SK-N-MC (cell line): ENCODE data around the gene ADIPOR2.

Source experiments
- EZH2 ChIP-seq: fragments of 200-600 bp; sonication (generic); IDR thresholded peaks from one replicate; pipeline ENCODE4 v1.6.1; 2017; ENCODE audit warnings: antibody characterized with exemption
- FOXP2 ChIP-seq: optimal IDR thresholded peaks from 2 replicates; pipeline ENCODE3; 2011; ENCODE audit warnings: mild to moderate bottlenecking, moderate library complexity; ENCODE audit not compliant: insufficient read depth; ENCODE audit errors: extremely low read length, control extremely low read depth
- POLR2AphosphoS5 ChIP-seq: IDR thresholded peaks from 2 replicates; pipeline ENCODE4 v1.6.1; 2012; ENCODE audit warnings: mild to moderate bottlenecking, low read depth, low read length, borderline replicate concordance

DNA sequence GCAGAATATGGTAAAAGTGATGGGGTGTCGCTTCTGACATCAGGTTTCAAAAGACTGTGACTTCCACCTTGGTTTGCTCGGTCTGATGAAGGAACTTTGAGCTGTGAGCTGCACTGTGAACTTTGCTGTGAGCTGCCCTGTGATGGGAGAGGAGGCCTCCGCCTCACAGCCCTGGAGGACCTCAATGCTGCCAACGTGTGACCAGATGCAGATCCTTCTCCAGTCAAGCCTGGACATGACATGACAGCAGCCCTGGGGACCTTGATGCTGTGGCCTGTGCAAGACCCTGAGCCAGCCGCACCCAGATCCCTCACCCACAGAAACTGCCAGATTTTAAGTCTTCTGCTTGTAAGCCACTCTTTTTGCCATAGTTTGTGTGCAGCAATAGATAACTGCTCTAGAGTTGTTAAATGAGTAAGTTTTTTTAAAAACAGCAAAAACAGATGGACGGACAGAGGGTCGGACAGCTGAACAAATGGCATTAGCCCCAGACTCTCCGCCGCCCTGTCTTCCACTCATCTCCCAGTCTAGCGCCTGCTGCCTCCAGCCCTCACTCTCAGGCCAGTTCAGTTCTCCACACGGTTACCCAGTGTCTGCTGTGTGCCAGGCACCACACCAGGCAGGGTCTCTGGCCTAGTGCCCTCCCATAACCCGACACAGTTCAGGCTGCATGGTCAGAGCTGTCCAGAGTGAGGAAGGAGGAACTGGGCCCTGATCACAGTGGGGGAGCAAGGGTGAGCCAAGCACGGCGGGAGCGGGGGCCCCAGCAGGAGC is 116.4 kb downstream of the ADIPOR2 start:
- TF ChIP-seq EZH2 = no peak
- TF ChIP-seq FOXP2 = no peak
- no peak for TF ChIP-seq POLR2AphosphoS5
